GM12878 (cell line): ENCODE results near the gene ZDHHC11B. TPM values are rescaled to one million over a fixed set of nuclear protein-coding genes. Genes with fewer than 3 reads are reported as not detected.

Experiments used
- ATF3 ChIP-seq: IDR thresholded peaks from 2 replicates; pipeline ENCODE4 v1.6.1; 2011; ENCODE audit warnings: low read depth, mild to moderate bottlenecking, low read length, moderate library complexity, borderline replicate concordance; ENCODE audit errors: extremely low read depth
- CHD4 ChIP-seq: fragments of 200-600 bp; sonication (generic); IDR thresholded peaks from 2 replicates; pipeline ENCODE4 v1.6.1; 2016; ENCODE audit warnings: mild to moderate bottlenecking
- KLF5 ChIP-seq: fragments of 450-650 bp; IDR thresholded peaks from 2 replicates; pipeline ENCODE4 v1.6.1; 2014; ENCODE audit warnings: mild to moderate bottlenecking; ENCODE audit not compliant: partially characterized antibody
- MEF2A ChIP-seq: IDR thresholded peaks from 2 replicates; pipeline ENCODE4 v1.6.1; 2011; ENCODE audit warnings: low read depth, mild to moderate bottlenecking, low read length, moderate library complexity; ENCODE audit not compliant: insufficient read depth
- RAD21 ChIP-seq: IDR thresholded peaks from 2 replicates; pipeline ENCODE4 v1.6.1; 2011; ENCODE audit warnings: mild to moderate bottlenecking, low read depth, low read length, moderate library complexity; ENCODE audit not compliant: insufficient read depth
- RELA ChIP-seq: fragments of 450-650 bp; IDR thresholded peaks from 2 replicates; pipeline ENCODE4 v1.8.0; 2014; ENCODE audit warnings: borderline replicate concordance; ENCODE audit not compliant: partially characterized antibody
- TBL1XR1 ChIP-seq: IDR thresholded peaks from 2 replicates; pipeline ENCODE4 v1.6.1; 2012; ENCODE audit warnings: low read depth, low read length, improper control_type of control experiment
- YY1 ChIP-seq: IDR thresholded peaks from 2 replicates; pipeline ENCODE4 v1.6.1; 2011; ENCODE audit warnings: low read depth, mild to moderate bottlenecking, low read length
- ZNF217 ChIP-seq: fragments of 450-650 bp; IDR thresholded peaks from 2 replicates; pipeline ENCODE4 v1.6.1; 2017; ENCODE audit warnings: antibody characterized with exemption, mild to moderate bottlenecking
- ZNF384 ChIP-seq: IDR thresholded peaks from 2 replicates; pipeline ENCODE4 v1.6.1; 2012; ENCODE audit warnings: low read depth, mild to moderate bottlenecking, low read length, improper control_type of control experiment, borderline replicate concordance
- polyA plus RNA-seq, 11 experiments: library from polyadenylated mRNA; depleted of rRNA in 4 of 11; unstranded in 6 of 11; stranded (reverse) in 5 of 11; fragments of >200 nt; fragmentation: Nextera tagmentation in 4 of 11; fragmentation: Illumina TruSeq in 1 of 11; extraction: Ambion mirVana in 4 of 11; extraction: Trizol in 1 of 11; gene quantifications; 1 replicate in 1 of 11; 2 replicates in 10 of 11; pipeline versions ENCODE4 v1.2.1 to v1.2.3, GENCODE V29; 2011 to 2016; ENCODE audit warnings: inconsistent platforms in 2 of 11, missing spikeins in 2 of 11, low read depth in 1 of 11
- total RNA-seq, 4 experiments: library from RNA; depleted of rRNA in 3 of 4; stranded (reverse); fragments of >200 nt in 3 of 4; fragmentation: Illumina TruSeq in 1 of 4; extraction: Trizol in 1 of 4; gene quantifications; 2 replicates each; pipeline versions ENCODE4 v1.2.1 to v1.2.3, GENCODE V29; 2013 to 2021
- TF ChIP-seq, protein P1 (sequence below): fragments of 450-650 bp; formaldehyde crosslinking; IDR thresholded peaks from 2 replicates; pipeline ENCODE4 v1.5.0; 2022; ENCODE audit warnings: mild to moderate bottlenecking, missing genetic modification characterization

ZDHHC11B gene
- total and polyA plus RNA-seq, 10 of the 15 experiments (the other 5 are each of a cell fraction or from before 2014, with no cell fraction given) = 0.01 to 0.10 (median 0.09) TPM; not detected in 7

- TF ChIP-seq ZNF384 (no peak), CHD4 (no peak), RELA (no peak), ZNF217 (no peak), ATF3 (no peak), MEF2A (no peak), YY1 (0 out of 2 replicates have a peak, but pooled peaks have one; percentile 33), TBL1XR1 (no peak), RAD21 (peak; percentile 29; the same call in 1 of the 2 replicates), KLF5 (no peak)
- TF ChIP-seq, protein P1, sequence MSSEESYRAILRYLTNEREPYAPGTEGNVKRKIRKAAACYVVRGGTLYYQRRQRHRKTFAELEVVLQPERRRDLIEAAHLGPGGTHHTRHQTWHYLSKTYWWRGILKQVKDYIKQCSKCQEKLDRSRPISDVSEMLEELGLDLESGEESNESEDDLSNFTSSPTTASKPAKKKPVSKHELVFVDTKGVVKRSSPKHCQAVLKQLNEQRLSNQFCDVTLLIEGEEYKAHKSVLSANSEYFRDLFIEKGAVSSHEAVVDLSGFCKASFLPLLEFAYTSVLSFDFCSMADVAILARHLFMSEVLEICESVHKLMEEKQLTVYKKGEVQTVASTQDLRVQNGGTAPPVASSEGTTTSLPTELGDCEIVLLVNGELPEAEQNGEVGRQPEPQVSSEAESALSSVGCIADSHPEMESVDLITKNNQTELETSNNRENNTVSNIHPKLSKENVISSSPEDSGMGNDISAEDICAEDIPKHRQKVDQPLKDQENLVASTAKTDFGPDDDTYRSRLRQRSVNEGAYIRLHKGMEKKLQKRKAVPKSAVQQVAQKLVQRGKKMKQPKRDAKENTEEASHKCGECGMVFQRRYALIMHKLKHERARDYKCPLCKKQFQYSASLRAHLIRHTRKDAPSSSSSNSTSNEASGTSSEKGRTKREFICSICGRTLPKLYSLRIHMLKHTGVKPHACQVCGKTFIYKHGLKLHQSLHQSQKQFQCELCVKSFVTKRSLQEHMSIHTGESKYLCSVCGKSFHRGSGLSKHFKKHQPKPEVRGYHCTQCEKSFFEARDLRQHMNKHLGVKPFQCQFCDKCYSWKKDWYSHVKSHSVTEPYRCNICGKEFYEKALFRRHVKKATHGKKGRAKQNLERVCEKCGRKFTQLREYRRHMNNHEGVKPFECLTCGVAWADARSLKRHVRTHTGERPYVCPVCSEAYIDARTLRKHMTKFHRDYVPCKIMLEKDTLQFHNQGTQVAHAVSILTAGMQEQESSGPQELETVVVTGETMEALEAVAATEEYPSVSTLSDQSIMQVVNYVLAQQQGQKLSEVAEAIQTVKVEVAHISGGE = no peak
These were observed 115.3 kb downstream of the ZDHHC11B start (continued) for GRCh38 chr5:669111-669841.
